AG09309 (cell line): ENCODE measurements around the gene HMGN2.

Experiments used
- DNase-seq: peaks from one replicate; pipeline ENCODE4 v3.0.0-alpha.2; 2010; ENCODE audit warnings: low read depth
- H3K4me3 ChIP-seq: 2 replicates; pipeline ENCODE4 v1.5.1; 2011; ENCODE audit warnings: mild to moderate bottlenecking, low read depth, low read length, moderate library complexity; ENCODE audit not compliant: control insufficient read depth
- CTCF ChIP-seq: IDR thresholded peaks from 2 replicates; pipeline ENCODE4 v1.5.1; 2011; ENCODE audit warnings: mild to moderate bottlenecking, low read depth, low read length, inconsistent platforms; ENCODE audit not compliant: insufficient read depth, control insufficient read depth; ENCODE audit errors: missing control alignments

The HMGN2 gene

GRCh38 chr1:26440259-26440658, 32.0 kb upstream of the HMGN2 start:
- no peak for DNase-seq
- TF ChIP-seq CTCF, result no peak
- no peak overlapping the region for H3K4me3 ChIP-seq

DNA sequence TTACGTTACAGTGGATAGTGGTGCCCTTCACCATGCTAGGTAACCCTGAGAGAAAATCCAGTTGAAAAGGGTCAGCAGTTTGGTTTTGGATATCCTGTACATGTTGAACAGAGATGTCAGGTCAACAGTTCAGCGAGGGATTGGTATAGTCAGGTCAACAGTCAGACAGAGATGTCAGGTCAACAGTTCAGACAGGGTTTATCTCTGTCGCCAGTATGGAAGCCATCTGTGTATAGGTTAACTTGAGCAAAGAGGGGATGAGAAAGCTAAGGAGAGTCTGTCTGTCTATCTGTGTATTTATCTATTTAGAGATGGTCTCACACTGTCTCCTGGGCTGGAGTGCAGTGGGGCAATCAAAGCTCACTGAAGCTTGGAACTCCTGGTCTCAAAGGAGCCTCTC, 22.4 kb upstream of the HMGN2 start:
- TF ChIP-seq CTCF, result no peak
- H3K4me3 ChIP-seq, result no peak overlapping the region
- DNase-seq, result no peak

GRCh38 chr1:26450908-26451307, 21.3 kb upstream of the HMGN2 start:
- no peak overlapping the region for H3K4me3 ChIP-seq
- TF ChIP-seq CTCF, result no peak
- DNase-seq, result no peak

DNA sequence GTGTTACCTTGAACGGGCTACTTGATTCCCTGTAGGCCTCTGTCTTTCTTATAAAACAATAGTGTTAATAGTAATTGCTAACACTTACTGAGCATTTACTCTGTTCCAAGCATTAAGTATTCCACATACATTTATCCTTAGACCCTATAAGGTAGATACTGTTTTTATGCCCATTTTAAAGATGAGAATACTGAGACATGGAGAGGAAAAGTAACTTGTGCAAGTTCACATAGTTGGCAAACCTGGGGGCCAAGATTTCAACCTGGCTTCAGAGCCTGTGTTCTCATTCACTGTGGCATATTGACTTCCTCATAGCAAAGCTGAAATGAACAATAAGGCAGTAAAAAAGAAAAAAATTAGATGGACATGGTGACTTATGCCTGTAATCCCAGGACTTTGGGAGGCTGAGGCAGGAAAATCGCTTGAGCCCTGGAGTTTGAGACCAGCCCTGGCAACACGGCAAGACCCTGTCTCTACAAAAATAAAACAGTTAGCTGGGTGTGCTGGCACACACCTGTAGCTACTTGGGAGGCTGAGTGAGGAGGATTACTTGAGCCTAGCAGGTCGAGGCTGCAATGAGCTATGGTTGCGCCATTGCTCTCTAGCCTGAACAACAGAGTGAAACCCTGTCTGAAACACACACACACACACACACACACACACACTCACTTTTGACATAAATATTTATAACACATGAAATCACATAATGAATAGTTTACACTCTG, 19.6 kb upstream of the HMGN2 start:
- no peak for TF ChIP-seq CTCF
- H3K4me3 ChIP-seq, result no peak overlapping the region

GRCh38 chr1:26459148-26459547, 13.1 kb upstream of the HMGN2 start:
- no peak for DNase-seq

More for the DNA sequence above, 19.6 kb upstream of the HMGN2 start:
- DNase-seq, result no peak

GRCh38 chr1:26459573-26460031, 12.6 kb upstream of the HMGN2 start:
- no peak overlapping the region for H3K4me3 ChIP-seq
- DNase-seq, result no peak
- TF ChIP-seq CTCF, result no peak

More at GRCh38 chr1:26459148-26459547, 13.1 kb upstream of the HMGN2 start:
- no peak overlapping the region for H3K4me3 ChIP-seq
- no peak for TF ChIP-seq CTCF
